Gastrocnemius medialis (tissue), 4 donors: ENCODE data around the gene DNA2.

ENCODE experiments used
- POLR2A ChIP-seq, 2 donors: fragments of 450-650 bp; IDR thresholded peaks; one replicate each; pipeline ENCODE4 v1.6.1; 2017; ENCODE audit warnings: antibody characterized with exemption in 2 of 2, mild to moderate bottlenecking in 2 of 2, moderate library complexity in 2 of 2
- TF ChIP-seq, protein P1 (sequence below), 5 experiments: fragments of 450-650 bp in 3 of 5; fragments of 200-600 bp in 2 of 5; sonication (generic) in 2 of 5; IDR thresholded peaks in 4 of 5; conservative IDR thresholded peaks in 1 of 5; 1 replicate in 4 of 5; 2 replicates in 1 of 5; pipeline ENCODE4 v1.5.1; 2016 to 2019; ENCODE audit warnings: antibody characterized with exemption in 5 of 5, mild to moderate bottlenecking in 3 of 5, moderate library complexity in 3 of 5

DNA sequence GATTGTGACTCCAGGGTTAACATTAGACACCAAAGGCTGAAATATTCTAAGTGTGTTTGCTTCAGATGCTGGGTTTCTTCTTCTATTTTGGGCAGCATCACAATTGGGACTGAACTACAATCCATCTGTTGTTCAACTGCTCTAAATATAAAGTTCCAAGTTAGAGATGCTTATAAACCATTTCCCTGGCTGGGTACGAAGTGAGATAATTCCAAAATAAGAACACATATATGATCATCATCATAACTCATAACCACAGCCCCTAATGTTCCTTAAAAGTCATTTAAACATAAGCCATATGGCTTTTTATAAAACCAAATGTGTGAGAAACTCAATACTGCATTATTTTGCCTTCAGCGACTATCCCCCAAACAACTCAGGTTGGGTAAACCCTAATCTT is 28.8 kb downstream of the DNA2 start:
- TF ChIP-seq, protein P1, sequence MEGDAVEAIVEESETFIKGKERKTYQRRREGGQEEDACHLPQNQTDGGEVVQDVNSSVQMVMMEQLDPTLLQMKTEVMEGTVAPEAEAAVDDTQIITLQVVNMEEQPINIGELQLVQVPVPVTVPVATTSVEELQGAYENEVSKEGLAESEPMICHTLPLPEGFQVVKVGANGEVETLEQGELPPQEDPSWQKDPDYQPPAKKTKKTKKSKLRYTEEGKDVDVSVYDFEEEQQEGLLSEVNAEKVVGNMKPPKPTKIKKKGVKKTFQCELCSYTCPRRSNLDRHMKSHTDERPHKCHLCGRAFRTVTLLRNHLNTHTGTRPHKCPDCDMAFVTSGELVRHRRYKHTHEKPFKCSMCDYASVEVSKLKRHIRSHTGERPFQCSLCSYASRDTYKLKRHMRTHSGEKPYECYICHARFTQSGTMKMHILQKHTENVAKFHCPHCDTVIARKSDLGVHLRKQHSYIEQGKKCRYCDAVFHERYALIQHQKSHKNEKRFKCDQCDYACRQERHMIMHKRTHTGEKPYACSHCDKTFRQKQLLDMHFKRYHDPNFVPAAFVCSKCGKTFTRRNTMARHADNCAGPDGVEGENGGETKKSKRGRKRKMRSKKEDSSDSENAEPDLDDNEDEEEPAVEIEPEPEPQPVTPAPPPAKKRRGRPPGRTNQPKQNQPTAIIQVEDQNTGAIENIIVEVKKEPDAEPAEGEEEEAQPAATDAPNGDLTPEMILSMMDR (IDR thresholded peaks at IDR 0.05 in 4 of 5, conservative IDR thresholded peaks at IDR 0.05 in 1 of 5): no peak
- TF ChIP-seq POLR2A (IDR thresholded peaks at IDR 0.05): no peak
